GM15510 (cell line): Measurements from ENCODE around the gene SLC16A6.

Experiments
- POLR2A ChIP-seq: IDR thresholded peaks from 3 replicates; pipeline ENCODE4 v1.6.1; 2011; ENCODE audit warnings: borderline replicate concordance; ENCODE audit not compliant: insufficient read length; ENCODE audit errors: extremely low read depth

Gene SLC16A6

GRCh38 chr17:68231541-68231940 is 59.4 kb downstream of the SLC16A6 start:
- no peak for TF ChIP-seq POLR2A

GRCh38 chr17:68229619-68230018 is 61.3 kb downstream of the SLC16A6 start:
- TF ChIP-seq POLR2A: no peak

- no peak for TF ChIP-seq POLR2A
Observed at GRCh38 chr17:68228817-68229570, 61.9 kb downstream of the SLC16A6 start.

DNA sequence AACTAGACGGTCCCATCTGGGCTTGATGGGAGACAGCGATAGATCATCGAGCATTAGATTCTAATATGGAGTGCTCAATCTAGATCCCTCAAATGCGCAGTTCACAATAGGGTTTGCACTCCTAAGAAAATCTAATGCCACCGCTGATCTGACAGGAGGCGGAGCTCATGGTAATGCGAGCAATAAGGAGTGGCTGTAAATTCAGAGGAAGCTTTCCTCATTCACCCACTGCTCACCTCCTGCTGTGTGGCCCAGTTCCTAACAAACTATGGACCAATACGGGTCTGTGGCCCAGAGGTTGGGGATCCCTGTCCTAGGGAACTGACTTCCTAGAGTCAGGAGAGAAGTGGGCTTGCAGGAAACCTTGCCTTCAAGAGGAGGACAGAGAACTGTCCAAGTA is 68.3 kb downstream of the SLC16A6 start:
- no peak for TF ChIP-seq POLR2A

GRCh38 chr17:68221786-68222185 is 69.1 kb downstream of the SLC16A6 start:
- TF ChIP-seq POLR2A: no peak
